ENCODE results near the gene TNFSF9. TPM values are rescaled to one million over a fixed set of nuclear protein-coding genes. Genes with fewer than 3 reads are reported as not detected.
A peak's percentile ranks its signal among the peaks of the same experiment; 100 is the strongest.

The TNFSF9 gene
- total and polyA plus RNA-seq, 3 donors from 2014 or later = 3.1 to 8.4 (median 5.7) TPM

- intact Hi-C loops (cut with DNase I; ENCODE audit: low total_unique reads) = no loop called here
- TF ChIP-seq, protein P1, sequence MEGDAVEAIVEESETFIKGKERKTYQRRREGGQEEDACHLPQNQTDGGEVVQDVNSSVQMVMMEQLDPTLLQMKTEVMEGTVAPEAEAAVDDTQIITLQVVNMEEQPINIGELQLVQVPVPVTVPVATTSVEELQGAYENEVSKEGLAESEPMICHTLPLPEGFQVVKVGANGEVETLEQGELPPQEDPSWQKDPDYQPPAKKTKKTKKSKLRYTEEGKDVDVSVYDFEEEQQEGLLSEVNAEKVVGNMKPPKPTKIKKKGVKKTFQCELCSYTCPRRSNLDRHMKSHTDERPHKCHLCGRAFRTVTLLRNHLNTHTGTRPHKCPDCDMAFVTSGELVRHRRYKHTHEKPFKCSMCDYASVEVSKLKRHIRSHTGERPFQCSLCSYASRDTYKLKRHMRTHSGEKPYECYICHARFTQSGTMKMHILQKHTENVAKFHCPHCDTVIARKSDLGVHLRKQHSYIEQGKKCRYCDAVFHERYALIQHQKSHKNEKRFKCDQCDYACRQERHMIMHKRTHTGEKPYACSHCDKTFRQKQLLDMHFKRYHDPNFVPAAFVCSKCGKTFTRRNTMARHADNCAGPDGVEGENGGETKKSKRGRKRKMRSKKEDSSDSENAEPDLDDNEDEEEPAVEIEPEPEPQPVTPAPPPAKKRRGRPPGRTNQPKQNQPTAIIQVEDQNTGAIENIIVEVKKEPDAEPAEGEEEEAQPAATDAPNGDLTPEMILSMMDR (IDR thresholded peaks at IDR 0.05) = no peak
- TF ChIP-seq POLR2A (IDR thresholded peaks at IDR 0.05) = no peak
- Histone ChIP-seq H3K27me3 (no peaks in the 10 kb centered on the region), H3K36me3 (ENCODE audit: low read depth, missing control alignments) (no peaks in the 10 kb centered on the region), H3K9me3 (no peaks in the 10 kb centered on the region), H3K4me1 (no peaks in the 10 kb centered on the region), H3K4me3 (no peak overlapping the region), H3K27ac (no peak overlapping the region)
- DNase-seq = no peak
- 61 to 87% methylated on average over 3 of the region's 3 CpGs for WGBS, 2 donors
Measured at GRCh38 chr19:6570764-6571163, 39.9 kb downstream of the TNFSF9 start.

GRCh38 chr19:6571167-6571566 is 40.3 kb downstream of the TNFSF9 start:
- no peaks in the 10 kb centered on the region for H3K36me3 ChIP-seq (ENCODE audit: low read depth, missing control alignments)
- H3K4me3 ChIP-seq = no peak overlapping the region
- no peak overlapping the region for H3K27ac ChIP-seq
- intact Hi-C loops (cut with DNase I; ENCODE audit: low total_unique reads) = no loop called here
- H3K4me1 ChIP-seq = no peaks in the 10 kb centered on the region
- H3K9me3 ChIP-seq = no peaks in the 10 kb centered on the region
- H3K27me3 ChIP-seq = no peaks in the 10 kb centered on the region
- TF ChIP-seq POLR2A (IDR thresholded peaks at IDR 0.05) = no peak
- TF ChIP-seq, protein P1 (IDR thresholded peaks at IDR 0.05) = no peak
- no peak for DNase-seq

DNA sequence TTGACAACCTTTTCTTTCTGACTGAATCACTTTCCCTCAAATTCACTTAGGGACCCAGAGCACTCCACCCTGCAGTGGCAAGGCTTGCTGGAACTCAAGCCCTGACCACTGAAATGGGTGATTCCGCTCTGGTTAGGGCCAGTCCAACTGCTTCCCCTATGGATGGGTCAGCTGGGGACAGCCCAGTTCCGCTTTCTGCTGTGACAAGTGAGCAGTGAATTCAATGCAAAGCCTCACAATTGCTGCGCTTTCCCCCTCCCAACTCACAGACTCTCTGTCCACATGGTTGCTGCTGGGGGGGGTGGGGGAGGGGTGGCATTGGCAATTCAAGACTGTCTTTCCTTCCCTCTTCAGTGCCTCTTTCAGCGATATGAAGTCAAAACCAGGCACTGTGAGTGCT is 41.4 kb downstream of the TNFSF9 start:
- Histone ChIP-seq H3K27me3 (no peaks in the 10 kb centered on the region), H3K9me3 (no peaks in the 10 kb centered on the region), H3K4me1 (no peaks in the 10 kb centered on the region), H3K27ac (no peak overlapping the region), H3K4me3 (no peak overlapping the region), H3K36me3 (ENCODE audit: low read depth, missing control alignments) (no peaks in the 10 kb centered on the region)
- peak; percentile 35 for DNase-seq
- TF ChIP-seq, protein P1 (IDR thresholded peaks at IDR 0.05) = no peak
- TF ChIP-seq POLR2A (IDR thresholded peaks at IDR 0.05) = no peak
- WGBS, 2 donors = 68 to 79% methylated on average over 3 to 4 of the region's 4 CpGs
- intact Hi-C loops (cut with DNase I; ENCODE audit: low total_unique reads) = no loop called here

- no peak for DNase-seq
- Histone ChIP-seq H3K27me3 (no peaks in the 10 kb centered on the region), H3K4me3 (no peak overlapping the region), H3K27ac (no peak overlapping the region), H3K36me3 (ENCODE audit: low read depth, missing control alignments) (no peaks in the 10 kb centered on the region), H3K4me1 (no peaks in the 10 kb centered on the region), H3K9me3 (no peaks in the 10 kb centered on the region)
- intact Hi-C loops (cut with DNase I; ENCODE audit: low total_unique reads) = no loop called here
- WGBS, 2 donors = 76 to 90% methylated on average over 1 of the region's 1 CpG
- TF ChIP-seq POLR2A (IDR thresholded peaks at IDR 0.05) = no peak
- TF ChIP-seq, protein P1 (IDR thresholded peaks at IDR 0.05) = no peak
Measured at GRCh38 chr19:6573350-6573749, 42.5 kb downstream of the TNFSF9 start.

DNA sequence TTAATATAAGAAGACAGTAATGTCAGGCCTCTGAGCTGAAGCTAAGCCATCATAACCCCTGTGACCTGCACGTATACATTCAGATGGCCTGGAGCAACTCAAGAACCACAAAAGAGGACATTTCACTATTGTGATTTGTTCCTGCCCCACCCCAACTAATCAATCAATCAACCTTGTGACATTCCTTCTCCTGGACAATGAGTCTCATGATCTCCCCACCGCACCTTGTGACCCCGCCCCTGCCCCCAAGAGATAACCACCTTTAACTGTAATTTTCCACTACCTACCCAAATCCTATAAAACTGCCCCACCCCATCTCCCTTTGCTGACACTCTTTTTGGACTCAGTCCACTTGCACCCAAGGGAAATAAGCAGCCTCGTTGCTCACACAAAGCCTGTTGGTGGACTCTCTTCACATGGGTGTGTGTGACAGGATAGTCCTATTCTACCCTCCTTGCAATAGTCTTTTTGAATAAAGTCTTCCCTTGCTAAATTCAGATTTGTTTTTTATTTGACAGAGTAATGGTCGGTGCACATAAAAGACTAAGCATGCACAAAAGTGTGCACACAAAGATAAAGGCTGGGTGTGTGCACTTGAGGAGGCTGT is 46.1 kb downstream of the TNFSF9 start:
- intact Hi-C loops (cut with DNase I; ENCODE audit: low total_unique reads) = no loop called here
- no peaks in the 10 kb centered on the region for H3K27me3 ChIP-seq
- no peaks in the 10 kb centered on the region for H3K36me3 ChIP-seq (ENCODE audit: low read depth, missing control alignments)
- 84 to 87% methylated on average over 5 of the region's 5 CpGs for WGBS, 2 donors
- no peak for DNase-seq
- H3K4me1 ChIP-seq = no peaks in the 10 kb centered on the region
- H3K27ac ChIP-seq = no peak overlapping the region
- no peaks in the 10 kb centered on the region for H3K9me3 ChIP-seq
- no peak for TF ChIP-seq POLR2A (IDR thresholded peaks at IDR 0.05)
- TF ChIP-seq, protein P1 (IDR thresholded peaks at IDR 0.05) = no peak
- no peak overlapping the region for H3K4me3 ChIP-seq
